IMR-90 (cell line): ENCODE results near the gene PRM3. TPM values are rescaled to one million over a fixed set of nuclear protein-coding genes. Genes with fewer than 3 reads are reported as not detected.

Experiments used
- ATAC-seq: fragments of 200-7000 bp; cut with Tn5 transposase; 2 replicates; pipeline ENCODE4 v1.9.1; 2020; ENCODE audit warnings: low read depth, mild to moderate bottlenecking, moderate library complexity
- BruUV-seq: library from RNA; stranded (reverse); fragments of 400-500 nt; replicated peaks from 2 replicates; lab custom pipeline; 2021; lab: Mats Ljungman, UMichigan
- CTCF ChIA-PET: fragments of 300-600 bp; formaldehyde crosslinking; extraction: SDS; loops from one replicate; lab custom pipeline; 2021; ENCODE audit warnings: antibody characterized with exemption; lab: Yijun Ruan, JAX
- POLR2A ChIA-PET: fragments of 300-600 bp; sonication (Branson Sonifier 250); formaldehyde crosslinking; loops from one replicate; lab custom pipeline; 2022; ENCODE audit warnings: antibody characterized with exemption; ENCODE audit not compliant: unreplicated experiment; lab: Charles Lee
- DNase-seq: peaks from one replicate; pipeline ENCODE4 v3.0.0; 2013
- H2AFZ ChIP-seq: replicated peaks from 2 replicates; pipeline ENCODE3; 2013; ENCODE audit warnings: low read length, mild to moderate bottlenecking; ENCODE audit not compliant: poor library complexity
- H2AK5ac ChIP-seq: 2 replicates; pipeline ENCODE4 v1.6.1; 2013; ENCODE audit warnings: low read depth, low read length, inconsistent platforms
- H2AK9ac ChIP-seq: replicated peaks from 2 replicates; pipeline ENCODE3; 2013; ENCODE audit warnings: mild to moderate bottlenecking, low read depth, low read length, moderate library complexity; ENCODE audit not compliant: poor library complexity
- H2BK120ac ChIP-seq: 2 replicates; pipeline ENCODE4 v1.6.1; 2013; ENCODE audit warnings: low read depth, low read length, inconsistent platforms
- H2BK15ac ChIP-seq: 3 replicates; pipeline ENCODE4 v1.6.1; 2013; ENCODE audit warnings: low read depth, low read length, inconsistent platforms
- H2BK20ac ChIP-seq: 2 replicates; pipeline ENCODE4 v1.6.1; 2013; ENCODE audit warnings: low read depth, mild to moderate bottlenecking, inconsistent platforms, low read length, moderate library complexity
- H2BK5ac ChIP-seq: 2 replicates; pipeline ENCODE4 v1.6.1; 2013; ENCODE audit warnings: mild to moderate bottlenecking, low read depth, low read length, inconsistent platforms; ENCODE audit not compliant: poor library complexity, severe bottlenecking
- H3K14ac ChIP-seq: replicated peaks from 2 replicates; pipeline ENCODE4 v1.6.1; 2013; ENCODE audit warnings: low read depth, low read length, inconsistent platforms
- H3K18ac ChIP-seq: 2 replicates; pipeline ENCODE4 v1.6.1; 2013; ENCODE audit warnings: low read depth, low read length, control low read depth
- H3K23ac ChIP-seq: 2 replicates; pipeline ENCODE4 v1.6.1; 2013; ENCODE audit warnings: low read depth, low read length, inconsistent platforms
- H3K27ac ChIP-seq: 2 replicates; pipeline ENCODE4 v1.5.1; 2013; ENCODE audit warnings: mild to moderate bottlenecking, control low read depth, low read length; ENCODE audit not compliant: insufficient read depth
- H3K27me3 ChIP-seq: 2 replicates; pipeline ENCODE4 v1.6.1; 2013; ENCODE audit warnings: low read length; ENCODE audit not compliant: control insufficient read depth, insufficient read depth
- H3K36me3 ChIP-seq: 2 replicates; pipeline ENCODE4 v1.6.1; 2013; ENCODE audit warnings: low read length, mixed read lengths; ENCODE audit not compliant: control insufficient read depth, insufficient read depth
- H3K4ac ChIP-seq: 2 replicates; pipeline ENCODE4 v1.6.1; 2013; ENCODE audit warnings: low read depth, low read length, inconsistent platforms
- H3K4me1 ChIP-seq: 2 replicates; pipeline ENCODE4 v1.6.1; 2013; ENCODE audit warnings: low read length, mixed read lengths; ENCODE audit not compliant: control insufficient read depth, insufficient read depth
- H3K4me2 ChIP-seq: 2 replicates; pipeline ENCODE4 v1.6.1; 2013; ENCODE audit warnings: low read depth, mild to moderate bottlenecking, control low read depth, low read length, moderate library complexity
- H3K4me3 ChIP-seq: 2 replicates; pipeline ENCODE4 v1.5.1; 2013; ENCODE audit warnings: low read depth, mild to moderate bottlenecking, control low read depth, low read length, moderate library complexity; ENCODE audit not compliant: insufficient read depth
- H3K56ac ChIP-seq: 2 replicates; pipeline ENCODE4 v1.6.1; 2013; ENCODE audit warnings: low read length, inconsistent platforms; ENCODE audit not compliant: insufficient read depth; ENCODE audit errors: extremely low read depth
- H3K79me1 ChIP-seq, 2 experiments: 2 replicates each; pipeline ENCODE4 v1.6.1; 2013; ENCODE audit warnings: low read length in 2 of 2, inconsistent platforms in 1 of 2, low read depth in 1 of 2
- H3K9ac ChIP-seq: 2 replicates; pipeline ENCODE4 v1.6.1; 2013; ENCODE audit warnings: low read depth, low read length, control low read depth
- H3K9me1 ChIP-seq: 2 replicates; pipeline ENCODE4 v1.6.1; 2013; ENCODE audit warnings: low read length, inconsistent platforms; ENCODE audit not compliant: insufficient read depth
- H3K9me3 ChIP-seq: 2 replicates; pipeline ENCODE4 v1.6.1; 2013; ENCODE audit warnings: low read length; ENCODE audit not compliant: control insufficient read depth, insufficient read depth
- H4K20me1 ChIP-seq: 2 replicates; pipeline ENCODE4 v1.6.1; 2013; ENCODE audit warnings: low read length, inconsistent platforms; ENCODE audit not compliant: insufficient read depth
- H4K5ac ChIP-seq: 2 replicates; pipeline ENCODE4 v1.6.1; 2013; ENCODE audit warnings: mild to moderate bottlenecking, low read depth, low read length, control low read depth
- H4K8ac ChIP-seq, 2 experiments: 2 replicates each; pipeline ENCODE4 v1.6.1; 2013; ENCODE audit warnings: low read depth in 2 of 2, low read length in 2 of 2, control low read depth in 1 of 2, inconsistent platforms in 1 of 2
- H4K91ac ChIP-seq: 2 replicates; pipeline ENCODE4 v1.6.1; 2013; ENCODE audit warnings: low read depth, low read length, inconsistent platforms; ENCODE audit not compliant: insufficient read depth
- BHLHE40 ChIP-seq: fragments of 150-350 bp; IDR thresholded peaks from 2 replicates; pipeline ENCODE4 v1.6.1; 2016; ENCODE audit warnings: mild to moderate bottlenecking, low read depth, low read length
- CEBPB ChIP-seq: IDR thresholded peaks from 2 replicates; pipeline ENCODE4 v1.6.1; 2012; ENCODE audit warnings: low read depth, low read length, improper control_type of control experiment
- CHD1 ChIP-seq: IDR thresholded peaks from 2 replicates; pipeline ENCODE4 v1.6.1; 2012; ENCODE audit warnings: low read depth, low read length, improper control_type of control experiment
- CTCF ChIP-seq: conservative IDR thresholded peaks from 2 replicates; pipeline ENCODE4 v1.5.1; 2012; ENCODE audit warnings: mild to moderate bottlenecking, low read depth, low read length, improper control_type of control experiment
- FOS ChIP-seq: fragments of 150-350 bp; IDR thresholded peaks from 2 replicates; pipeline ENCODE4 v1.6.1; 2016; ENCODE audit warnings: low read depth, low read length
- MAFK ChIP-seq: IDR thresholded peaks from 2 replicates; pipeline ENCODE4 v1.6.1; 2012; ENCODE audit warnings: low read depth, low read length, improper control_type of control experiment
- MAZ ChIP-seq: IDR thresholded peaks from 2 replicates; pipeline ENCODE4 v1.6.1; 2012; ENCODE audit warnings: low read depth, mild to moderate bottlenecking, low read length, improper control_type of control experiment, moderate library complexity, borderline replicate concordance
- NFE2L2 ChIP-seq: fragments of 150-350 bp; IDR thresholded peaks from 2 replicates; pipeline ENCODE4 v1.6.1; 2016; ENCODE audit warnings: low read depth, mild to moderate bottlenecking, low read length
- RAD21 ChIP-seq: IDR thresholded peaks from 2 replicates; pipeline ENCODE4 v1.6.1; 2012; ENCODE audit warnings: low read length, improper control_type of control experiment
- RCOR1 ChIP-seq: IDR thresholded peaks from 2 replicates; pipeline ENCODE4 v1.6.1; 2012; ENCODE audit warnings: mild to moderate bottlenecking, low read length, improper control_type of control experiment; ENCODE audit not compliant: insufficient replicate concordance
- RFX5 ChIP-seq: IDR thresholded peaks from 2 replicates; pipeline ENCODE4 v1.8.0; 2012; ENCODE audit warnings: low read depth, mild to moderate bottlenecking, low read length, moderate library complexity
- SMC3 ChIP-seq: fragments of 150-350 bp; IDR thresholded peaks from 2 replicates; pipeline ENCODE4 v1.6.1; 2016; ENCODE audit warnings: low read depth, mild to moderate bottlenecking, antibody characterized with exemption, low read length, moderate library complexity
- WGBS, 2 experiments: methylation state at CpG; one replicate each; pipeline versions ENCODE4 v1.1.5 to v1.1.7; 2013; ENCODE audit warnings: missing lambda C conversion rate in 2 of 2; ENCODE audit not compliant: insufficient read length in 1 of 2; ENCODE audit errors: extremely low coverage in 2 of 2; 5-methylcytosine and 5-hydroxymethylcytosine counted together
- dilution Hi-C: fragments of 300-500 bp; cut with HindIII; formaldehyde crosslinking; loops from one replicate; pipeline ENCODE4 v1.14.3; 2018; ENCODE audit warnings: low sequenced_read_pairs; ENCODE audit not compliant: unreplicated experiment
- in situ Hi-C: fragments of 300-500 bp; cut with MboI; formaldehyde crosslinking; loops from 3 replicates; pipeline ENCODE4 v1.14.3; 2019; ENCODE audit warnings: low sequenced_read_pairs, inconsistent platforms, mixed read lengths
- intact Hi-C: fragments of 100-400 bp; cut with micrococcal nuclease; formaldehyde crosslinking; loops from 2 replicates; pipeline ENCODE4 v1.10.0; 2022
- polyA plus RNA-seq, 3 experiments: library from polyadenylated mRNA; depleted of rRNA; stranded (reverse); fragments of >200 nt; gene quantifications; 2 replicates each; pipeline ENCODE4 v1.2.3, GENCODE V29; 2012; ENCODE audit warnings: low replicate concordance in 1 of 3
- total RNA-seq: library from RNA; depleted of rRNA; stranded (reverse); fragments of >200 nt; gene quantifications from 2 replicates; pipeline ENCODE4 v1.2.3, GENCODE V29; 2012

Gene PRM3
- total and polyA plus RNA-seq, 2 of the 4 experiments (the other 2 are of a cell fraction): not detected

- POLR2A ChIA-PET: no interaction called here
- H2AK5ac ChIP-seq: no peak overlapping the region
- H4K20me1 ChIP-seq: no peaks in the 10 kb centered on the region
- H3K4ac ChIP-seq: no peak overlapping the region
- ATAC-seq (no peak), DNase-seq (no peak)
- dilution Hi-C loops (no loop called here), intact Hi-C loops (no loop called here), in situ Hi-C loops (no loop called here)
- no peak overlapping the region for H3K4me2 ChIP-seq
- no peak overlapping the region for H3K9ac ChIP-seq
- no peaks in the 10 kb centered on the region for H3K9me1 ChIP-seq
- no peaks in the 10 kb centered on the region for H3K9me3 ChIP-seq
- no peak overlapping the region for H4K8ac ChIP-seq
- no peak overlapping the region for H2BK120ac ChIP-seq
- H2AFZ ChIP-seq: no peak overlapping the region
- no peak overlapping the region for H2BK5ac ChIP-seq
- BruUV-seq: no TSS peak
- no peak for TF ChIP-seq NFE2L2
- TF ChIP-seq CEBPB: no peak
- no peak for TF ChIP-seq RAD21
- no peak for TF ChIP-seq MAFK
- no peak for TF ChIP-seq RCOR1
- no peak for TF ChIP-seq BHLHE40
- no peak for TF ChIP-seq FOS
- TF ChIP-seq CTCF: no peak
- no peak for TF ChIP-seq RFX5
- TF ChIP-seq CHD1: no peak
- no peak for TF ChIP-seq MAZ
- TF ChIP-seq SMC3: no peak
- H4K91ac ChIP-seq: no peak overlapping the region
- no peaks in the 10 kb centered on the region for H3K36me3 ChIP-seq
- CTCF ChIA-PET: no interaction called here
- no peak overlapping the region for H3K23ac ChIP-seq
- no peak overlapping the region for H2BK20ac ChIP-seq
- H2AK9ac ChIP-seq: no peak overlapping the region
- H4K5ac ChIP-seq: no peak overlapping the region
- no CpG with 5 or more reads among the region's 5 CpGs for WGBS, 2 experiments
- H3K79me1 ChIP-seq: no peaks in the 10 kb centered on the region
- no peak overlapping the region for H2BK15ac ChIP-seq
- H3K4me1 ChIP-seq: peaks cover 4% of the 10 kb centered on the region; the same call in 1 of the 2 replicates
- no peaks in the 10 kb centered on the region; the same call in 1 of the 2 replicates for H3K27me3 ChIP-seq
- H3K27ac ChIP-seq: no peak overlapping the region
- H3K14ac ChIP-seq: no peak overlapping the region
- H3K18ac ChIP-seq: no peak overlapping the region
- no peak overlapping the region for H3K56ac ChIP-seq
- H3K4me3 ChIP-seq: no peak overlapping the region
Observed at GRCh38 chr16:11229432-11229831, 44.0 kb downstream of the PRM3 start.
